Stomach (tissue), 4 donors: Measurements from ENCODE around the gene KIFBP.

ENCODE experiments used
- CTCF ChIP-seq, 7 experiments: fragments of 450-650 bp in 4 of 7; fragments of 200-600 bp in 3 of 7; sonication (generic) in 3 of 7; IDR thresholded peaks; one replicate each; pipeline ENCODE4 v1.5.1; 2016 to 2019; ENCODE audit warnings: antibody characterized with exemption in 7 of 7, control low read depth in 2 of 7, mild to moderate bottlenecking in 1 of 7
- POLR2A ChIP-seq, 4 donors: fragments of 450-650 bp; IDR thresholded peaks; one replicate each; pipeline ENCODE4 v1.6.1; 2016; ENCODE audit warnings: antibody characterized with exemption in 4 of 4, control low read depth in 2 of 4, mild to moderate bottlenecking in 1 of 4, moderate library complexity in 1 of 4
- POLR2AphosphoS5 ChIP-seq, 3 donors: sonication (generic); formaldehyde crosslinking; IDR thresholded peaks; one replicate each; pipeline ENCODE4 v1.6.1; 2016; ENCODE audit warnings: antibody characterized with exemption in 3 of 3

- TF ChIP-seq POLR2A (IDR thresholded peaks at IDR 0.05) = no peak
- no peak for TF ChIP-seq POLR2AphosphoS5 (IDR thresholded peaks at IDR 0.05)
- TF ChIP-seq CTCF (IDR thresholded peaks at IDR 0.05) = no peak
These were observed 59.5 kb downstream of the KIFBP start for GRCh38 chr10:69048103-69048502.
